Measurements from ENCODE around the gene PDLIM5. TPM values are rescaled to one million over a fixed set of nuclear protein-coding genes. Genes with fewer than 3 reads are reported as not detected.

Gene PDLIM5
- total RNA-seq, 4 donors from 2014 or later, result 473 to 833 (median 673) TPM

- in situ Hi-C loops (cut with MboI; ENCODE audit: low sequenced_read_pairs in 4 of 4) (no loop called here), intact Hi-C loops (cut with DNase I; ENCODE audit: low total_unique reads) (no loop called here)
- Histone ChIP-seq H3K27ac (no peak overlapping the region), H3K4me3 (no peak overlapping the region), H3K9me3 (no peaks in the 10 kb centered on the region), H3K36me3 (no peaks in the 10 kb centered on the region), H3K4me1 (no peaks in the 10 kb centered on the region), H3K27me3 (no peaks in the 10 kb centered on the region)
- no peak for TF ChIP-seq CTCF (IDR thresholded peaks at IDR 0.05 in 4 of 5, conservative IDR thresholded peaks at IDR 0.05 in 1 of 5)
- no peak for TF ChIP-seq POLR2A (IDR thresholded peaks at IDR 0.05)
- ATAC-seq (no peak), DNase-seq (no peak)
Observed at GRCh38 chr4:94669672-94670664, 218.2 kb downstream of the PDLIM5 start.

GRCh38 chr4:94671113-94671512, 219.4 kb downstream of the PDLIM5 start:
- TF ChIP-seq CTCF (IDR thresholded peaks at IDR 0.05 in 4 of 5, conservative IDR thresholded peaks at IDR 0.05 in 1 of 5), result no peak
- no peak for TF ChIP-seq POLR2A (IDR thresholded peaks at IDR 0.05)
- H3K4me3 ChIP-seq, result no peak overlapping the region
- no peaks in the 10 kb centered on the region for H3K4me1 ChIP-seq
- DNase-seq (no peak), ATAC-seq (no peak)
- H3K9me3 ChIP-seq, result no peaks in the 10 kb centered on the region
- intact Hi-C loops (cut with DNase I; ENCODE audit: low total_unique reads), result no loop called here
- in situ Hi-C loops (cut with MboI; ENCODE audit: low sequenced_read_pairs in 4 of 4), result no loop called here
- H3K27me3 ChIP-seq, result no peaks in the 10 kb centered on the region
- no peaks in the 10 kb centered on the region for H3K36me3 ChIP-seq
- H3K27ac ChIP-seq, result no peak overlapping the region

GRCh38 chr4:94673961-94674360, 222.2 kb downstream of the PDLIM5 start:
- no peaks in the 10 kb centered on the region for H3K27me3 ChIP-seq
- no peak overlapping the region for H3K4me3 ChIP-seq
- H3K9me3 ChIP-seq, result no peaks in the 10 kb centered on the region
- intact Hi-C loops (cut with DNase I; ENCODE audit: low total_unique reads), result no loop called here
- ATAC-seq (no peak), DNase-seq (no peak)
- TF ChIP-seq POLR2A (IDR thresholded peaks at IDR 0.05) (no peak), CTCF (IDR thresholded peaks at IDR 0.05 in 4 of 5, conservative IDR thresholded peaks at IDR 0.05 in 1 of 5) (no peak)
- in situ Hi-C loops (cut with MboI; ENCODE audit: low sequenced_read_pairs in 4 of 4), result no loop called here
- no peaks in the 10 kb centered on the region for H3K4me1 ChIP-seq
- H3K36me3 ChIP-seq, result no peaks in the 10 kb centered on the region
- H3K27ac ChIP-seq, result no peak overlapping the region

GRCh38 chr4:94676970-94677369, 225.2 kb downstream of the PDLIM5 start:
- H3K36me3 ChIP-seq, result no peaks in the 10 kb centered on the region
- H3K4me1 ChIP-seq, result no peaks in the 10 kb centered on the region
- no peaks in the 10 kb centered on the region for H3K9me3 ChIP-seq
- ATAC-seq (no peak), DNase-seq (no peak)
- no peak overlapping the region for H3K27ac ChIP-seq
- TF ChIP-seq CTCF (IDR thresholded peaks at IDR 0.05 in 4 of 5, conservative IDR thresholded peaks at IDR 0.05 in 1 of 5), result no peak
- no peak for TF ChIP-seq POLR2A (IDR thresholded peaks at IDR 0.05)
- no peaks in the 10 kb centered on the region for H3K27me3 ChIP-seq
- in situ Hi-C loops (cut with MboI; ENCODE audit: low sequenced_read_pairs in 4 of 4) (no loop called here), intact Hi-C loops (cut with DNase I; ENCODE audit: low total_unique reads) (no loop called here)
- no peak overlapping the region for H3K4me3 ChIP-seq
